Mononuclear cell (primary cell): ENCODE results near the gene PSMD3. TPM values are rescaled to one million over a fixed set of nuclear protein-coding genes. Genes with fewer than 3 reads are reported as not detected.
"Not testable (repeated sequence)": the region's sequence is repeated elsewhere in the genome, so short reads cannot be mapped to it uniquely, and the experiment has no call there.

ENCODE experiments used
- H3K27me3 ChIP-seq: 2 replicates; pipeline ENCODE4 v1.6.0; 2011; ENCODE audit warnings: low read length, control low read depth; ENCODE audit not compliant: insufficient read depth
- H3K4me1 ChIP-seq: 2 replicates; pipeline ENCODE4 v1.5.1; 2011; ENCODE audit warnings: mild to moderate bottlenecking, low read length, control low read depth; ENCODE audit not compliant: insufficient read depth
- H3K4me3 ChIP-seq: 2 replicates; pipeline ENCODE4 v1.5.1; 2011; ENCODE audit warnings: mild to moderate bottlenecking, low read length, moderate library complexity
- H3K9me3 ChIP-seq: 2 replicates; pipeline ENCODE4 v1.5.1; 2011; ENCODE audit warnings: low read depth, mild to moderate bottlenecking, control low read depth, low read length
- total RNA-seq: library from RNA; depleted of rRNA; stranded (reverse); fragments of >200 nt; gene quantifications from one replicate; pipeline ENCODE4 v1.2.3, GENCODE V29; 2012

PSMD3 gene
- total RNA-seq, 1 donor = 54.9 TPM

DNA sequence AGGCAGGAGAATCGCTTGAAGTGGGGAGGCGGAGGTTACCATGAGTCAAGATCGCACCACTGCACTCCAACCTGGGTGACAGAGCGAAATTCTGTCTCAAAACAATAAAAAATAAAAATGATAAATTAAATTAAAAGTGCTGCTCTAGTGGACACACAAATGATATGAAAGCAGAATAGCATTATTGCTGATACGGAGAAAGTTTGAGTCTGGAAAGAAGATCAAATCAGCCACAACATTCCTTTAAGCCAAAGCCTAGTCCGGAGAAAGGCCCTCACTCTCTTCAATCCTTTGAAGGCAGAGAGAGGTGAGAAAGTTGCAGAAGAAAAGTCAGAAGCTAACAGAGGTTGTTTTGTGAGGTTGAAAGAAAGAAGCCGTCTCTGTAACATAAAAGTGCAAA, 19.6 kb downstream of the PSMD3 start:
- no peaks in the 10 kb centered on the region for H3K4me1 ChIP-seq
- H3K9me3 ChIP-seq = no peaks in the 10 kb centered on the region
- no peak overlapping the region for H3K4me3 ChIP-seq
- H3K27me3 ChIP-seq = no peaks in the 10 kb centered on the region

DNA sequence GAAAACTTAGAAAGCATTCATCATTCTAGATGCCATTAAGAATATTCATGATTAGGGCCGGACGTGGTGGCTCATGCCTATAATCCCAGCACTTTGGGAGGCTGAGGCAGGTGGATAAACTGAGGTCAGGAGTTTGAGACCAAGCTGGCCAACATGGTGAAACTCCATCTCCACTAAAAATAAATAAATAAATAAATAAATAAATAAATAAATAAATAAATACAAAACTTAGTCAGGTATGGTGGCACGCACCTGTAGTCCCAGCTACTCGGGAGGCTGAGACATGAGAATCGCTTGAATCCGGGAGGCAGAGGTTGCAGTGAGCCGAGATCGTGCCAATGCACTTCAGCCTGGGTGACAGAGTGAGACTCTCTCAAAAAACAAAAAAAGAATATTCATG, 20.7 kb downstream of the PSMD3 start:
- H3K9me3 ChIP-seq, H3K4me1 ChIP-seq, H3K4me3 ChIP-seq, H3K27me3 ChIP-seq: not testable (repeated sequence)

DNA sequence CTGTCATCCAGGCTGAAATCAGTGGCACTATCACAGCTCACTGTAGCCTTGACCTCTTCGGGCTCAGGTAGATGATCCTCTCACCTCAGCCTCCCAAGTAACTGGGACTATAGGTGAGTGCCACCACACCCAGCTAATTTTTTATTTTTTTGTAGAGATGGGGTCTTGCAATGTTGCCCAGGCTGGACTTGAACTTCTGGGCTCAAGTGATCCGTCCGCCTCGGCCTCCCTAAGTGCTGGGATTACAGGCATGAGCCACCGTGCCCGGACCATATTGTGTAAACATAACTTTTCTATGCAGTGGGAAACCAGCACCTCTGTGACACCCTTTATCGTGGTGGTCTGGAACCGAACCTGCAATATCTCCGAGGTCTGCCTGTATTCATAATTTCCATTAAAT, 23.5 kb downstream of the PSMD3 start:
- no peaks in the 10 kb centered on the region for H3K27me3 ChIP-seq

DNA sequence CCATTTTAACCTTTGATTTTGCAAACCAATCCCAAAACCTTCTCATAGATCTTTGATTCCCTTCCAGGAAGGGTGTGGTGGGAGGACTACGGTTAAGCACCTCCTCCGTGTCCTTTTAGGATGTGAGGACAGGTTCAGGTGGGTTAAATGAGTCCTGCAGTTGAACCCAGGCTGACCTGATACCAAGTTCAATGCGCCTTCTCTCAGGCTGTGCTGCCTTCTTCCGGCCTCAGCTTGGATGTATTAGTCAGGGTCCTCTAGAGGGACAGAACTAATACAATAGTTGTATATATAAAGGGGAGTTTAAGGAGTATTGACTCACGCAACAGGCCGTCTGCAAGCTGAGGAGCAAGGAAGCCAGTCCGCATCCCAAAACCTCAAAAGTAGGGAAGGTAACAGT, 24.1 kb downstream of the PSMD3 start:
- Histone ChIP-seq H3K4me1 (no peaks in the 10 kb centered on the region), H3K27me3 (no peaks in the 10 kb centered on the region), H3K9me3 (no peaks in the 10 kb centered on the region), H3K4me3 (no peak overlapping the region)

More for the DNA sequence above, 23.5 kb downstream of the PSMD3 start:
- H3K4me1 ChIP-seq = no peaks in the 10 kb centered on the region
- H3K4me3 ChIP-seq = no peak overlapping the region
- H3K9me3 ChIP-seq = no peaks in the 10 kb centered on the region

DNA sequence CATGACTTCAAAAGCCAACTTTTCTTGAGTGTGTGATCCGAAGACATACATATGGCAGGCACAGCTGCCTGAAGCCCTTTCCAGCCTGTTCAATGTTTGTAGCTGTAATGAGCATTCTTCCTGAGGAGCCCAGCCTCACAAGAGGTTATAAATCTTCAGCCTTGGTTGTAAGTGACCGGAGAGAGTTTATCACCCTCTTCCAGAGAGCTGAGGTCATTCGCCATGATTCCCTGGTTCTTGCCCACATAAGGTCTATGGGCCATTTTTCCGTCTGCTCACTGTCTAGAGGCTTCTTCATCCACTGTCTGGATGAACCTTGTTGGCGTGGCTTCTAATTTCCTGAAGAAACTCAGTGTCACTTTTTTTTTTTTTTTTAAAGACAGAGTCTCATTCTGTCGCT, 24.9 kb downstream of the PSMD3 start:
- Histone ChIP-seq H3K9me3 (no peaks in the 10 kb centered on the region), H3K27me3 (no peaks in the 10 kb centered on the region), H3K4me3 (no peak overlapping the region), H3K4me1 (peaks cover 5% of the 10 kb centered on the region)

DNA sequence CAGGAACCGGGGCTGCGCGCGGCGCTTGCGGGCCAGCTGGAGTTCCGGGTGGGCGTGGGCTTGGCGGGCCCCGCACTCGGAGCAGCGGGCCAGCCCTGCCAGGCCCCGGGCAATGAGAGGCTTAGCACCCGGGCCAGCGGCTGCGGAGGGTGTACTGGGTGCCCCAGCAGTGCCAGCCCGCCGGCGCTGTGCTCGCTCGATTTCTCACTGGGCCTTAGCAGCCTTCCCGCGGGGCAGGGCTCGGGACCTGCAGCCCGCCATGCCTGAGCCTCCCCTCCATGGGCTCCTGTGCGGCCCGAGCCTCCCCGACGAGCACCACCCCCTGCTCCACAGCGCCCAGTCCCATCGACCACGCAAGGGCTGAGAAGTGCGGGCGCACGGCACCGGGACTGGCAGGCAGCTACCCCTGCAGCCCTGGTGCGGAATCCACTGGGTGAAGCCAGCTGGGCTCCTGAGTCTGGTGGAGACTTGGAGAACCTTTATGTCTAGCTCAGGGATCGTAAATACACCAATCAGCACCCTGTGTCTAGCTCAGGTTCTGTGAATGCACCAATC, 30.4 kb downstream of the PSMD3 start:
- H3K4me3 ChIP-seq, H3K27me3 ChIP-seq, H3K9me3 ChIP-seq: not testable (repeated sequence)
- H3K4me1 ChIP-seq = peaks cover 10% of the 10 kb centered on the region

DNA sequence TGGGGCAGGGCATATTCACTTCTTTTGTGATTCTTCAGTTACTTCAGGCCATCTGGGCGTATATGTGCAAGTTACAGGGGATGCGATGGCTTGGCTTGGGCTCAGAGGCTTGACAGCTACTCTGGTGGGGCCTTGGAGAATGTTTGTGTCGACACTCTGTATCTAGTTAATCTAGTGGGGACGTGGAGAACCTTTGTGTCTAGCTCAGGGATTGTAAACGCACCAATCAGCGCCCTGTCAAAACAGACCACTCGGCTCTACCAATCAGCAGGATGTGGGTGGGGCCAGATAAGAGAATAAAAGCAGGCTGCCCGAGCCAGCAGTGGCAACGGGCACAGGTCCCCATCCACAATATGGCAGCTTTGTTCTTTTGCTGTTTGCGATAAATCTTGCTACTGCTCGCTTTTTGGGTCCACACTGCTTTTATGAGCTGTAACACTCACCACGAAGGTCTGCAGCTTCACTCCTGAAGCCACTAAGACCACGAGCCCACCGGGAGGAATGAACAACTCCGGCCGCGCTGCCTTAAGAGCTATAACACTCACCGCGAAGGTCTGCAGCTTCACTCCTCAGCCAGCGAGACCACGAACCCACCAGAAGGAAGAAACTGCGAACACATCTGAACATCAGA, 31.5 kb downstream of the PSMD3 start:
- H3K4me3 ChIP-seq = not testable (repeated sequence)

DNA sequence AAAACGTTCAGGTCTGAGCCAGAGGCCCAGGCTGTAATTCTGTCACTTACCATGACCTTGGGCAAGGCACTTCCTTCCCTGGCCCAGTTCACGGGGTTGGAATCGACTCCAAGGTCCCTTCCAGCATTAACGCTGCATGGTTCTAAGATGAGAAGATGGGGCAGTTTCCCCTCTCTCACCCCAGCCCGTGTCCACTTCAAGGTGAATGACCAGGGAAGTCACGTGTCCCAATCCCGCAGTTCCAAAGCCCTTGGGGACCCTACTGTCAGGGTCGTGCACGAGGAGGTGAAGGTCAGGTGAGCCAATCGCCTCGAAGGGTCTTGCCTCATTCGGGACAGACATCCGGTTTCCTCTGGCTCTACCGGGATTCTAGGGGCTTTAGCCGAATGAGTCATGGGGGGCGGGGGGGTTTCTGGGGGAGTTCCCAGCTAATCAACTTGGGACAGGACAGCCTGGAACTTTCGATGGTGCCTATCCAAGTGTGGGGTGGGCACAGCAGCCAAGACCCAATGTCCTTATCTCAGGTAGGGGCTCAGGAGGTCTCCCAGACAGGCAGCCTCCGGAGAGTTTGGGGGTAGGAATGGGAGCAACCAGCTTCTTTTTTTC, 33.9 kb downstream of the PSMD3 start:
- Histone ChIP-seq H3K4me3 (no peak overlapping the region), H3K9me3 (no peaks in the 10 kb centered on the region), H3K27me3 (no peaks in the 10 kb centered on the region), H3K4me1 (peaks cover 10% of the 10 kb centered on the region)

More for the DNA sequence above, 31.5 kb downstream of the PSMD3 start:
- H3K9me3 ChIP-seq, H3K27me3 ChIP-seq: not testable (repeated sequence)
- H3K4me1 ChIP-seq = peaks cover 10% of the 10 kb centered on the region

DNA sequence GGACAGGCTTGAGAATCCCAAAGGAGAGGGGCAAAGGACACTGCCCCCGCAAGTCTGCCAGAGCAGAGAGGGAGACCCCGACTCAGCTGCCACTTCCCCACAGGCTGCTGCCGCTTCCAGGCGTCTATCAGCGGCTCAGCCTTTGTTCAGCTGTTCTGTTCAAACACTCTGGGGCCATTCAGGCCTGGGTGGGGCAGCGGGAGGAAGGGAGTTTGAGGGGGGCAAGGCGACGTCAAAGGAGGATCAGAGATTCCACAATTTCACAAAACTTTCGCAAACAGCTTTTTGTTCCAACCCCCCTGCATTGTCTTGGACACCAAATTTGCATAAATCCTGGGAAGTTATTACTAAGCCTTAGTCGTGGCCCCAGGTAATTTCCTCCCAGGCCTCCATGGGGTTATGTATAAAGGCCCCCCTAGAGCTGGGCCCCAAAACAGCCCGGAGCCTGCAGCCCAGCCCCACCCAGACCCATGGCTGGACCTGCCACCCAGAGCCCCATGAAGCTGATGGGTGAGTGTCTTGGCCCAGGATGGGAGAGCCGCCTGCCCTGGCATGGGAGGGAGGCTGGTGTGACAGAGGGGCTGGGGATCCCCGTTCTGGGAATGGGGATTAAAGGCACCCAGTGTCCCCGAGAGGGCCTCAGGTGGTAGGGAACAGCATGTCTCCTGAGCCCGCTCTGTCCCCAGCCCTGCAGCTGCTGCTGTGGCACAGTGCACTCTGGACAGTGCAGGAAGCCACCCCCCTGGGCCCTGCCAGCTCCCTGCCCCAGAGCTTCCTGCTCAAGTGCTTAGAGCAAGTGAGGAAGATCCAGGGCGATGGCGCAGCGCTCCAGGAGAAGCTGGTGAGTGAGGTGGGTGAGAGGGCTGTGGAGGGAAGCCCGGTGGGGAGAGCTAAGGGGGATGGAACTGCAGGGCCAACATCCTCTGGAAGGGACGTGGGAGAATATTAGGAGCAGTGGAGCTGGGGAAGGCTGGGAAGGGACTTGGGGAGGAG, 34.7 kb downstream of the PSMD3 start, which contains the start of gene CSF3:
TSS of gene CSF3 (plus strand) at position 436 of the 993 bp plus-strand sequence. CDS start at position 471, 35 bp downstream.
- Histone ChIP-seq H3K4me1 (peaks cover 6% of the 10 kb centered on the region), H3K9me3 (no peaks in the 10 kb centered on the region), H3K27me3 (no peaks in the 10 kb centered on the region), H3K4me3 (no peak within 1 kb of the TSS)

DNA sequence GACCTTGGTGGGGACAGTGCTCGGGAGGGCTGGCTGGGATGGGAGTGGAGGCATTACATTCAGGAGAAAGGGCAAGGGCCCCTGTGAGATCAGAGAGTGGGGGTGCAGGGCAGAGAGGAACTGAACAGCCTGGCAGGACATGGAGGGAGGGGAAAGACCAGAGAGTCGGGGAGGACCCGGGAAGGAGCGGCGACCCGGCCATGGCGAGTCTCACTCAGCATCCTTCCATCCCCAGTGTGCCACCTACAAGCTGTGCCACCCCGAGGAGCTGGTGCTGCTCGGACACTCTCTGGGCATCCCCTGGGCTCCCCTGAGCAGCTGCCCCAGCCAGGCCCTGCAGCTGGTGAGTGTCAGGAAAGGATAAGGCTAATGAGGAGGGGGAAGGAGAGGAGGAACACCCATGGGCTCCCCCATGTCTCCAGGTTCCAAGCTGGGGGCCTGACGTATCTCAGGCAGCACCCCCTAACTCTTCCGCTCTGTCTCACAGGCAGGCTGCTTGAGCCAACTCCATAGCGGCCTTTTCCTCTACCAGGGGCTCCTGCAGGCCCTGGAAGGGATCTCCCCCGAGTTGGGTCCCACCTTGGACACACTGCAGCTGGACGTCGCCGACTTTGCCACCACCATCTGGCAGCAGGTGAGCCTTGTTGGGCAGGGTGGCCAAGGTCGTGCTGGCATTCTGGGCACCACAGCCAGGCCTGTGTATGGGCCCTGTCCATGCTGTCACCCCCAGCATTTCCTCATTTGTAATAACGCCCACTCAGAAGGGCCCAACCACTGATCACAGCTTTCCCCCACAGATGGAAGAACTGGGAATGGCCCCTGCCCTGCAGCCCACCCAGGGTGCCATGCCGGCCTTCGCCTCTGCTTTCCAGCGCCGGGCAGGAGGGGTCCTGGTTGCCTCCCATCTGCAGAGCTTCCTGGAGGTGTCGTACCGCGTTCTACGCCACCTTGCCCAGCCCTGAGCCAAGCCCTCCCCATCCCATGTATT, 35.7 kb downstream of the PSMD3 start:
- Histone ChIP-seq H3K9me3 (no peaks in the 10 kb centered on the region), H3K4me3 (no peak overlapping the region), H3K27me3 (no peaks in the 10 kb centered on the region), H3K4me1 (peaks cover 6% of the 10 kb centered on the region)

DNA sequence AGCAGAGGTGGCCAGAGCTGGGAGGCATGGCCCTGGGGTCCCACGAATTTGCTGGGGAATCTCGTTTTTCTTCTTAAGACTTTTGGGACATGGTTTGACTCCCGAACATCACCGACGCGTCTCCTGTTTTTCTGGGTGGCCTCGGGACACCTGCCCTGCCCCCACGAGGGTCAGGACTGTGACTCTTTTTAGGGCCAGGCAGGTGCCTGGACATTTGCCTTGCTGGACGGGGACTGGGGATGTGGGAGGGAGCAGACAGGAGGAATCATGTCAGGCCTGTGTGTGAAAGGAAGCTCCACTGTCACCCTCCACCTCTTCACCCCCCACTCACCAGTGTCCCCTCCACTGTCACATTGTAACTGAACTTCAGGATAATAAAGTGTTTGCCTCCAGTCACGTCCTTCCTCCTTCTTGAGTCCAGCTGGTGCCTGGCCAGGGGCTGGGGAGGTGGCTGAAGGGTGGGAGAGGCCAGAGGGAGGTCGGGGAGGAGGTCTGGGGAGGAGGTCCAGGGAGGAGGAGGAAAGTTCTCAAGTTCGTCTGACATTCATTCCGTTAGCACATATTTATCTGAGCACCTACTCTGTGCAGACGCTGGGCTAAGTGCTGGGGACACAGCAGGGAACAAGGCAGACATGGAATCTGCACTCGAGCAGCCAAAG, 36.9 kb downstream of the PSMD3 start:
- Histone ChIP-seq H3K27me3 (no peaks in the 10 kb centered on the region), H3K4me1 (peaks cover 6% of the 10 kb centered on the region), H3K4me3 (no peak overlapping the region), H3K9me3 (no peaks in the 10 kb centered on the region)

DNA sequence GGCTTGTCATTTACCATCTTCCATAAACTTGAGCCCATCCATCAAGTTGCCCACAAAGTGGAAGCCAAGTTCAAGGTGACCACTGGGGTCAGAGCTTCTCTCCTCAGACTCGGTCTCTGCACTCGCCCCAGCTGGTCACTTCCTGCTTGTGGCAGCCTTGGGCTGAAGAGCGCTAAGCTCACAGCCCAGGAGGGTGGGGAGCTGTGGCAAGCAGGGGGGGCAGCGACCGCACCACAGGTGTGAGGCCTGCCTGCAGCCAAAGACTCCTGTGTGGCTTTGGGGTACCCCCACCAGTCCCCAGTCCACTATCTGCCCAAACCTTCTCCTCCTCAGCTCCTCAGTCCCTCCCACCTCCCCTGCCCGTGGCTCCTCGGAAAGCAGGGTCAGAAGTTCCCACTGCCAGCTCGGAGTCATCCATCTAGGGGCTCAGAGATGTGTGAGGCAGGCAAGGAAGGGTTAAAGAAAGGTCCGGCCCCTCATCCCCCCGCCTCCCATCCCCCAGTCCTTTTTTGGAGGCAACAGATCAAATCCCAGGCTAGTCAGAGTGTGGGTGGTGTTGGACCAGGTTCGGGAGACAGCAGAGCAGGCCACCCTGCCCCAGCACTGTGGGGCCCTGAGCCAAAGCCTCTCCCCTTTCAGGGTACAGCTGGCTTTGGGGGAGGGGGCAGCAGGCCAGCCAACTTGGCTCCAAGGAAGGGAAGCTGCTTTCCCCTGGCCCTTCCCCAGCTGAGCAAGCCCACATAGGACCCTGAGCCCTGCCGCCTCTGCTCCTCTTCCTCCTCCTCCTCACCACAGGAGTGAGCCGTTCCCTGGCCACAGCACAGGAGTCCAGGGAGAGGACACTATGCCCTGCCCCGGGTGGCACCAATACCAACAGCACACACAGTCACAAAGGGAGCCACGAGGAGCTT, 37.9 kb downstream of the PSMD3 start:
- H3K27me3 ChIP-seq = no peaks in the 10 kb centered on the region
- no peaks in the 10 kb centered on the region for H3K9me3 ChIP-seq
- peaks cover 4% of the 10 kb centered on the region for H3K4me1 ChIP-seq
- no peak overlapping the region for H3K4me3 ChIP-seq
